Stimulated activated CD8-positive, alpha-beta memory T cell treated with anti-CD3 and anti-CD28 coated beads, Interleukin-2, amount 100 ng/mL, for 48 hours (primary cell): ENCODE results near the gene AAGAB.
"Not testable (repeated sequence)": the region's sequence is repeated elsewhere in the genome, so short reads cannot be mapped to it uniquely, and the experiment has no call there.

Experiments
- DNase-seq, 2 donors: peaks; one replicate each; pipeline ENCODE4 v3.0.0-alpha.2; 2020; ENCODE audit warnings: low read depth in 2 of 2

AAGAB gene

DNA sequence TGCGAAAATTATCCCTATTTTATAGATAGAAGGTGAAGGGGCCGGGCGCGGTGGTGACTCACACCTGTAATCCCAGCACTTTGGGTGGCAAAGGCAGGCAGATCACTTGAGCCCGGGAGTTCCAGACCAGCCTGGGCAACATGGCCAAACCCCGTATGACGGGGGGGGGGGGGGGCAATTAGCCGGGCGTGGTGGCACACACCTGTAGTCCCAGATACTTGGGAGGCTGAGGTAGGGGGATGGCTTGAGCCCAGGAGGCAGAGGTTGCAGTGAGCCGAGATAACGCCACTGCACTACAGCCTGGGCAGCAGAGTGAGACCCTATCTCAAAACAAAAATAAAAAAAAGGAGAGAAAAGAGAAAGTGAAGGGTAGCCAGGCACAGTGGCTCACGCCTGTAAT, 1.4 kb downstream of the AAGAB start:
- no peak for DNase-seq

DNA sequence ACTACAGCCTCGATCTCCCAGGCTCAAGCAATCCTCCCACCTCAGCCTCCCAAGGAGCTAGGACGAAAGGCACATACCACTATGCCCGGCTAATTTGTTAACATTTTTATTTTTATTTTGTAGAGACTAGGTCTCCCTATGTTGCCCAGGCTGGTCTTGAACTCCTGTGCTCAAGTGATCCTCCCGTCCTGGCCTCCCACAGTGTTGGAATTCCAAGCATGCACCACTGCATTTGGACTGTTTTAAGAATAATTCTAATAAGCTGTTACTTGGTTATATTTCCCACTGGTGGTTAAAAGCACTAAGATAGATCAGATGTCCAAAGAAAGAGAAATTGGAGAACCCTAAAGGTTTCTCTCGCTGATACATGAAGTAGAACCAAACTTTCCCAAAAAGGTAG, 3.1 kb downstream of the AAGAB start:
- DNase-seq = no peak

GRCh38 chr15:67249830-67250229, 4.6 kb downstream of the AAGAB start:
- DNase-seq = no peak

GRCh38 chr15:67248011-67248505, 6.4 kb downstream of the AAGAB start:
- no peak for DNase-seq

DNA sequence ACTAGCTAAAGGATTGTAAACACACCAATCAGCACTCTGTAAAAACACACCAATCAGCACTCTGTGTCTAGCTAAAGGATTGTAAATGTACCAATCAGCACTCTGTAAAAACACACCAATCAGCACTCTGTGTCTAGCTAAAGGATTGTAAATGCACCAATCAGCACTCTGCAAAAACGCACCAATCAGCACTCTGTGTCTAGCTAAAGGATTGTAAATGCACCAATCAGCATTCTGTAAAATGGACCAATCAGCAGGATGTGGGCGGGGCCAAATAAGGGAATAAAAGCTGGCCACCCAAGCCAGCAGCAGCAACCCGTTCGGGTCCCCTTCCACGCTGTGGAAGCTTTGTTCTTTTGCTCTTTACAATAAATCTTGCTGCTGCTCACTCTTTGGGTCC, 7.9 kb downstream of the AAGAB start:
- DNase-seq = not testable (repeated sequence)

DNA sequence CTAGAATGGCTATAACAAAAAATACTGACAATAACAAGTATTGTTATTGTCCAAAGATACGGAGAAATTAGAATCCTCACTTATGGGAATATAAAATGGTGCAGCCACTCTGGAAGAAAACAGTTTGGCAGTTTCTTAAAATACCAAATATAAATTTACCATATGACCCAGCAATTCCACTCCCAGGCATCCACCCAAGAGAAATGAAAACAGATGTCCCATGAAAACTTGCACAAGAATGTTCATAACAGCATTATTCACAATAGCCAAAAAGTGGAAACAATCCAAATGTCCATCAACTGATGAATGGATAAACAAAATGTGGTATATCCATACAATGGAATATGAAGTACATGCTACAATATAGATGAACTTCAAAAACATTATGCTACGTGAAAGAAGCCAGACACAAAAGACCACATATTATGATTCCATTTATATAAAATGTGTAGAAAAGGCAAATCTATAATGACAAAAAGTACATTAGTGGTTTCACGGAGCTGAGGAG, 9.4 kb downstream of the AAGAB start:
- no peak for DNase-seq

DNA sequence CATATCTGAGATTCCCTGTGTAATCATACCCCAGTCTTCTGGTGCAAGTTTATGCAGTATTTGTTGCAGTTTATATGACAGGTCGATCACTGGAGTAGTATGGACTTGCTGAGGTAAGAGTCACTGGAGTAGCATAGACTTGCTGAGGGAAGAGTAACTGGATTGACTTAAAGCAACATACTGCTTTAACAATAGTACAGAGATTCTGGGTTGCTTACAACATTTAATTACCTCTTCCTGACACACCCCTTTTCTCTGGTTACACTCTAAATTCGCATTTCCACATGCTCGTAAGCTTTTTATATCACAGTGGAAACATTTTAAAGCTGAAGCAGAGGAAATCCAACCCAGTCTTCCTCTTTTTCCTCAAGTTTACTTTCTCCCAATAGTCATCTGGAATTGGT, 11.8 kb downstream of the AAGAB start:
- DNase-seq = no peak

GRCh38 chr15:67241132-67241855, 13.2 kb downstream of the AAGAB start:
- DNase-seq = no peak

DNA sequence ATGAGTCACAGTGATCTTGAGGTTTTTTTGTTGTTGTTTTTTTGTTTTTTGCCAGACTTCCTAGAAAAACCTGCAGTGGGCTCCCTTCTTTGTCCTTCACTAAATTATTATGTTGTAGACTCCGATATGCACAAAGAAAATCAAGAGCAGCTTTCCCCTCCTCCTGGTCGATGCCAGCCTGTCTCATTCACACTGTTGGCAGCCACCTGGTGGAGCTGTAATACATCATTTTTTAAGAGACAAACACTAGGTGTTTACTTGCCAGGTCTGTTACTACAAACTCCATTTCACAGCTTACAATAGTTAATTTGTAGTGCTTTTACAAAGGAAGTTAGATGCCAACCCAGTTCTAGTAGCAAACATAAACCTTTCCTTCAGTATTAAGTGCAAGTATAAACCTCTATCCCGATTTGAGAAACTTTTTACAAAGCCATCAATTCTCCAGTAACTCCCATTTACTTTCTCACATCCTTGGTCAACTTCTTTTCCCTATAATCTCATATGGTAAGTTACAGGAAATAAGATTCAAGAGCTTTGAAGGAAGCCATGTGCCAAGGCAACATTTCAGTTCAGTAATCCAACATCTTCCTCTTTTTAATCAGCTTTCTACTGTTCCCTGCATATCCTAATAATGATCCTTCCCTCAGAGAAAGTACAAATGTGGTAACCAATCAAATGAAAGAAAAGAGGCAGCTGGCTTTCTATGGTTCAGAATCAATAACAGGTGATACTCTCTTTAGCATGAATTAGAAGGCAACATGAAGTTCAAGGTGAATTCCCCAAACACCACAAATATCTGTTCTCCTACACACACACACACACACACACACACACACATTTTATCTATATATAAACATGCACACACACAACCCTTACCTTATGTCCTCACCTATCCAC, 14.0 kb downstream of the AAGAB start:
- DNase-seq = no peak

- no peak for DNase-seq
These were observed 21.9 kb downstream of the AAGAB start for GRCh38 chr15:67232591-67232990.

DNA sequence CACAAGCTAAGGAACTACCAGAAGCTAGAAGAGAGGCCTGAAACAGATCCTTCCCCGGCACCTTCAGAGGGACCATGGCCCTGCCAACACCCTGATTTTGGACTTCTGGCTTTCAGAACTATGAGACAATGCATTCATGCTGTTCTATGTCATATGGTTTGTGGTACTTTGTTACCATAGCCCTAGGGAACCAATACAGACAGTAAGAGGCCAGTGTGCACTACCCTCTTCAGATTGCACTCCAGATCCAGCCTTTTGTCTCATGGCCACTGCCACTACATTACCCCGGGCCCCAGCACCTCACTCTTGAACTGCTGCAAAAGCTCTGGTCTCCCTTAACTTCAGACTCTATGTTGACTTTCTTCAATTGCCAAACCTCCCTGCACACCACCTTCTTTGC, 24.0 kb downstream of the AAGAB start:
- DNase-seq = no peak

GRCh38 chr15:67228286-67228685, 26.2 kb downstream of the AAGAB start:
- no peak for DNase-seq

DNA sequence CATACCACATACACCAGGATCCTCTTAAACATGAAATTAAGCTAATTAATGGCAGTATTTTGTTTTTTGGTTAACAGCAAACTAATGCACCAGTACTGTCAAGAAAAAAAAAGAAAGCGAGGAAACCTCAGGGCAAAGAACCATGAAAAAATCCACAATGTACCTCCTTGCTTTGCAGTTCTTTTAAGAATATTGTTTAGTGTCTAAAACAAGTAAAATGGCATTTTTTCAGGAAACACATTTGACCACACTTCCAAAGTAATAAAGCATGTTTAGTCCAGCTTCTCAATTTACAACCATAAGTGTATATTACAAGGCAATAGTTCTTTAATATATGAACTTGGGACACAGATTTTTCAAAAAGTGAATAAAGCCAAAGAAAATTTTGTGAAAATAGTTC, 26.6 kb downstream of the AAGAB start:
- no peak for DNase-seq

- no peak for DNase-seq
These were observed 27.0 kb downstream of the AAGAB start for GRCh38 chr15:67227431-67227830.

DNA sequence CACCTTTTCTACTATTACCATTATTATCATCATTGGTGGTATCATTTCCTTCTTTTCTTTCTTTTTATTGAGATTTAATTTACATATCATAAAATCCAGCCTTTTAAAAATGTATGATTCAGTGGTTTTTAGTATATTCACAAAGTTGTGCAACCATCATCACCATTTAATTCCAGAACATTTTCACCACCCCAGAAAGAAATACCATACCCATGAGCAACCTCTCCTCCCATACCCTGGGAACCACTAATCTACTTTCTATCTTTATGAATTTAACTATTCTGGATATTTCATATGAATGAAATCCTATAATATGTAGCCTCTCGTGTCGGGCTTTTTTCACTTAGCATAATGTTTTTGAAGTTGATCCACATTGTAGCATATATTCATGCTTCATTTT, 29.1 kb downstream of the AAGAB start:
- DNase-seq = no peak

- no peak for DNase-seq
These were observed 29.6 kb downstream of the AAGAB start for GRCh38 chr15:67224889-67225288.

DNA sequence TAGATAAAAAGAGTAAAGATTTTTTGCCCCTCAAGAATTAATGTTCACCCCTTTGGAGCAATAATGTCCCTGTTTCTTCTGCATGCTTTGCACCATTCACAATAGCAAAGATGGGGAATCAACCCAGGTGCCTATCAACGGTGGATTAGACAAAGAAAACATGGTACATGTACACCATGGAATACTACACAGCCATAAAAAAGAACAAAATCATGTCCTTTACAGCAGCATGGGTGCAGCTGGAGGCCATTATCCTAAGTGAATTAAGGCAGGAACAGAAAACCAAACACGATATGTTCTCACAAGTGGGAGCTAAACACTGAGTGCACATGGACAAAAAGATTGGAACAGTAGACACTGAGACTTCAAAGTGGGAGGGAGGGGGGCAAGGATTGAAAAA, 35.2 kb downstream of the AAGAB start:
- no peak for DNase-seq

- no peak for DNase-seq
These were observed 36.0 kb downstream of the AAGAB start for GRCh38 chr15:67218428-67218827.

GRCh38 chr15:67216859-67217258, 37.6 kb downstream of the AAGAB start:
- DNase-seq = no peak

DNA sequence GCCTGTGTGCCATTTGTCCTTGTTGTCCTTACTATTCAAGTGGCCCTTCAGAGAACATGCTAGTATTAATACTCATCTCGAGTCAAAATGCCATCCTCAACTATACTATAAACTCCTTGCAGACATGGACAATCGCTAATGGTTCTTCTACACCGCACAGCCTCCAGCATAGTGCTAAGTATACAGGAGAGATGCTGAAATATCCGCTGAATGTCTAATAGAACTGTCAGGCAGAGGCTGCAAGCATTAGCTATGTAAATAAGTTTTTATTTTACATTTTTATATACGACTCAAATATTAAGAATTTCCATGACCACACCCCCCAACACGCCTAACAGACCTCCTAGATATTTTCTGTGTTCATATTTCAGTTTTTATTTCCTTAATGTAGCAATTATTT, 39.4 kb downstream of the AAGAB start:
- DNase-seq = no peak

DNA sequence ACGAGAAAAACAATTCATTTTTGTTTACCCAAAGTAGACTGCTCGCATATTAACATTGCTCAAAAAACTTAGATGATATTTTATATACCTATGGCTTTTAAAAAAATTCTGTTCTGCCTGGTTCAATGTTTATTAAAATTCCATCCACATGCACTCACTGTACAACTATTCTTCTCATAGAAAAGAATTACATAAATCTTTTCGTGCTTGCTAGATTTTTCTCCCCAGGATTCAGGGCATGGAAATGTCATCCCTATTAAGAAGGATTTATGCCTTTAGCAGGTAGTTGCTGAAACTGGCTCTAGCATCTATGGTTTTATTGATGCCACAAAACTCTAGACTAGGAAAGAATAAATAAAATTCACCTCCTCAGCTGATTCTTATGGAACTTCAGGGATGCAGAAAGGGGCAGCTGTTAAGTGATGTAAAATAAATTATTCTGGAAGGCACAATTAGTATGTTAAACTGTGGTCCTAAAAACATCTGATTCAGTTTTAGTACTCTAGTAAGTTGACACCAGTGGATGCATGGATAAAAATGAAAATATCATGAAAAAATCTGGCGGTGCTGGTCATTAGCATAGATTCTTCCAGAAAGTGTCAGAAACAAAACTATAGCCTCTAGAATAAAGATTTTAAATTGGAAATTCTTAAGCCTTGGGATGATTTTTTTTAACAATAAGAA, 41.6 kb downstream of the AAGAB start:
- DNase-seq = no peak

GRCh38 chr15:67210555-67211168, 43.8 kb downstream of the AAGAB start:
- no peak for DNase-seq
